GM19025 (cell line): ENCODE results near the gene SAMM50.

Experiments used
- ATAC-seq: cut with Tn5 transposase; IDR thresholded peaks from one replicate; pipeline ENCODE4 v1.9.1; 2021; ENCODE audit warnings: mild to moderate bottlenecking, low read depth, moderate library complexity; ENCODE audit not compliant: unreplicated experiment

Gene SAMM50

DNA sequence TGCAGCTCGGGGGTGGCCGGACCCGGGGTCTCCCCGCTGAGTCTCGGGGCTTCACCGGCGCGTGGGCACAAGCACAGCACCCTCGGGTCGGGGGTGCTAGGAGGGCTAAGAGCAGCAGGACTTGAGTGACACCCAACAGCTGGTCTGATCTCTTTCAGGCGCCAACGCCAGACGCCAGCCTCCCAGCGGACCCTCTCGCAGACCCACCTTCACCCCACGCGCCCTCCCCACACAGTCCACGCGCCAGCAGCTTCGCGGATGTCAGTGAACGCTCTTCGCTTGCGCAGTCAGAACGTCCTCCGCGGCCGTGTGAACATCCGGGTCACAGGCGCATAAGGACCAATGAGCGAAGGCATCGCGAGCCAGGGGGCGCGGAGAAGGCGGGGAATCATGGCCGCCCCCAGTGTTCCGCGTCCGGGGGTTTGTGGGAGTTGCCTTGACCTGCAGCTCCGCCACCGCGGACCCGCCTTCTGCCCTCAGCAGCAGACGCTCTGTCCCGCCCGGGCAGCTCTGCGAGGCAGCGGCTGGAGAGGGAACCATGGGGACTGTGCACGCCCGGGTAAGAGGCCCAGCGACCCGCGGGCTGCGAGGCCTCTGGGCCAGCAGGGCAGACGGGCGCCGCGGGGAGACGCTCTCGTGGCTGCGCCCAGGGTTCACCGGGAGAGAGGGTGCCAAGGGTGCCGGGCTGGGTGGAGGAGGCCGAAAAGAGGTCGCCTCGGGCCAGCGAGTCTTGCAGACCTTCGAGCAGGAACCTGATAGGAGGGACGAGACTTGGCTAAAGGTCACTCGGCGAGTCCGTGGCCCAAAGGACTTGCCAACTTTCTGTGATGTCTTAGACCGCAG is at the start of gene SAMM50:
Gene SAMM50 (plus strand): TSS at position 403 of the 843 bp plus-strand sequence. CDS start 136 bp downstream, at position 539.
- peak; percentile 81 for ATAC-seq

DNA sequence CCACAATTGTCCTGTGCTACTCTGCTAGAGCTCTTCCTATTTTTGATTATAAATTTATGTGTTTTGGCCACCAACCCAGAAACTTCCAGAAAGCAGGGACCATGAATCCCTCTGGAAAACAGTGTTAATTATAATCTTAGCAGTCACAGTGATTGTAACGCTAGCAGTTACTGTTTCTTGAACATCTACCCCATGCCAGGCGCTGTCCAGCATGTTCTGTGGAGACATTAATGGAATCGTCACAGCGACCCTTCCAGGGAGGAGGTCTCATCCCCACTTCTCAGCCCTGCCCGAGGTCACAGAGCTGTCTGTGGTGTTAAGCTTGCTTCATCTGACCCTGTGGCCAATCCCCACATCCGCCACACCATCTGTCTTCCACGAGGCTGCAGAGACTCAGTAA is 49.6 kb upstream of the SAMM50 start:
- no peak for ATAC-seq

DNA sequence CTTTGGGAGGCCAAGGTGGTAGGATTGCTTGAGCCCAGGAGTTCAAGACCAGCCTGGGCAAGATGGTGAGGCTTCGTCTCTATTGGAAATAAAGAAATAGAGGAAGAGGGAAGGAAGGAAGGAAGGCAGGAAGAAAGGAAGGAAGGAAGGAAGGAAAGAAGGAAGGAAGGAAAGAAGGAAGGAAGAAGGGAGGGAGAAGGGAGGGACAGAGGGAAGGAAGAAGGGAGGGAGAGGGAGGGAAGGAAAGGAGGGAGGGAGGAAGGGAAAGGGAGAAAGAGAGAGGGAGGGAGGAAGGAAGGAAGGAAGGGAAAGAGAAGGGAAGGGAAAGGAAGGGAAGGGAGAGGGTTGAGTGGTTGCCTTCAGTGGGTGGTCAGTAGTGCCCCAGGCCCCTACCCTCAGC is 45.5 kb upstream of the SAMM50 start:
- ATAC-seq, result no peak

DNA sequence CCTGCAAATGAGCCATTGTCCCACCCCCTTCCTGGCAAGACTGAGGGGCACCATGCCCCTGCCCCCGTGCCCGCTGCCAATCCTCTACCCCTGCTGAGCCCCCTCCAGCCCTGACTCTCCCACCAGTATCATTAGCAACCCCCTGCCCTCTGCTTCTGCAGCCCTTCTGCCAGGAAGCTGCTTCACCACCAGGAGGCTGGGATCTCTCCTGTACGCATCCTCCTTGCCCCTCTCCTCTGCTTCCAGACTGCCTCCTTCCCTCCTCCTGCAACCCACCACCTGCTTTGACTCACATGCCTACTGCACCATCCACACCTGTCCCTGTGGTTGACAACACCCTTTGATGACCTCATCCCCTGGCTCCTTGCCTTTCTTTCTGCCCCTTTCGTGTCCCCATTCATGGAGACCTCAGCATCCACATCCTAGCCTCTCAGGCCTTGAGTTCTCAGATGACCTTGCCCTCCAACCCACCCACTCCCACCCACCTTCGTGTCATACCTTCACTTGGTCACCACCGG is 45.0 kb upstream of the SAMM50 start:
- no peak for ATAC-seq

DNA sequence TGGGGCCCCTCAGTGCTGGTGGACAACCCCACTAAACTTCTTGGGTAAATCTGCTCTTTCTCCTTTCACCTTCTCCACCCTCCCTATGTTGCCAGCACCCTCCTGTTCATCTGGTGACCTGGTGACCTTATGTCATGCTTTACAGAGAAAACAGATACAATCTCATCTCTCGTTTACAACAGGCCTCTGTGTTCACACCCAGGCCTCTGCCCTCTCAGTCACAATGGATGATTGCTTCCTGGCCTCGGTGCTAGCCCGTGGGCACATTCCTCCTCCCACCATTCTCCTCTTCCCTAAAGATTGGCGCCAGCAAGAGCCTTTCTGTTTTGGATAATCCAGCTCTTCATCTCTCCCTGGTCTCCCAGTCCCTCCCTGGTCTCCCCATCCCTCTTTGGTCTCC is 43.9 kb upstream of the SAMM50 start:
- ATAC-seq, result no peak

DNA sequence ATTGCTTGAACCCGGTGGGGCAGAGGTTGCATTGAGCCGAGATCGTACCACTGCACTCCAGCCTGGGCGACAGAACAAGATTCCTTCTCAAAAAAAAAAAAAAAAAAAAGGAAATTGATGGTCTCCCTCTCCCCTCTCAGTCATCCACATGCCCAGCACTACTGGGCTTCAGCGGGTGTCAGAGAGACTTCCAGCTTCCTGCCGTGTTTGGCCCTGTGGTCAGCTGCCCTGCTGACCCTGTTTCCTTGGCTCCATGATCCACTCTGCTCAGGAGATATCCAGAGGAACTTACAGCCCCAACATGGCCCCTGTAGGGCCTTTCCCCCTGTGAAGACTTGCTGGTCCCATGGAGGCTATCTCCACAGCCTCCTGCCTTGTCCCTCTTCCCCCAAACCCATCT is 37.7 kb upstream of the SAMM50 start:
- no peak for ATAC-seq

DNA sequence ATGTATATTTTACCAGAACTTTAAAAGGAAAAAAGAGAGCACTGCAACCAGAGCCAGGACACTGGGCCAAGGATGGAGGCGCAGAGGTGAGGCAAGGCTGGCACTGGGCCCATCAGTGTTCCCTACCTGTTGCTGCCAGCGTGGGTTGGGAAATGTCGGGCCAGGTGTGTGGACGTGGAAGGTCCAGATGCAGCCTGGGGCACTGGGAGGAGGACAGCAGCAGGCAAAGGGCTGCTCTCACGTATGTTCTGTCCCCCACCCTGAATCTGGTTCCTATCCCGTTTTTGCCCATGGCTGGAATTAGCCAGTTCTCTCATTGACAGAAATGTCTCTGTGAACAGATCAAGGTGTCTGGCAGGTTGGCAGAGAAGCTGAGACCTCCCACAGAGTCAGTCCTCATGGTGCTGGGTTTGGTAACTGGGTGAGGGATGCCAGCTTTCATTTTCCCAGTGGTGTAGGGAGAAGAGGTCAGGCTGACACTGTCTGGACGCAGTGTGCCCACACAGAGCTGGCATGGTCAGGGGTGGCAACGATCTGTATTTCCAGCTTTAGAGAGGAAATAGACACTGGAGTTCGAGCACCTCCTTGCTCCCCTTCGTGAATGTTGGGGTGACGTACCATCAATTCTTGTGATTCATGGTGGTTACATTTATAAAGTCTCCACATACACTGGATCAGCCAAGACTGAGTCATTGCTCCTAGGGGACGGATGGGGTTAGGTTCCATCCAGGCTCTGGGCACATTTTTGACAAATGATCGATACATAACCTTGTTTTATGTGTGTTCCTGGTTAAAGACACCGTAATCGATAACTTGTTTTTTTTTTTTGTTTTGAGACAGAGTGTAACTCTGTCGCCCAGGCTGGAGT is 35.9 kb upstream of the SAMM50 start:
- no peak for ATAC-seq

DNA sequence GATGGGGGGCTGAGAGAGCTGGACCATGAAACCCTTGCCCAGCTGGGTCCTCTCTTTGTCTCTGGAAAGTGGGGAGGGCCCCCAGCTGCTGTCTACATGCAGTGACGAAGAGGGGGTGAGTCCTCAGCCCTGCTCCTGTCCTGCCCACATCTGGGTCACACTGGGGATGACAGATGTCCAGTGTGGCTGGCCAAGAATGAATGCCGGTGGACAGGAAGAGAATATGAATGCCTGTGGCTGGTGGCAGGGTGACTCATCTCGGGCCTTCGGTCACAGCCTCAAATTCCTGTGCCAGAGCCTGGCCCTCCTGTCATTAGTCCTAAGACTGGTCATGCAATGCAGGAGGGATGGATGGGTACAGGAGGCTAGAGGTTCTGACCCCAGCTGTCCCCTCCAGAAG is 33.9 kb upstream of the SAMM50 start:
- no peak for ATAC-seq

DNA sequence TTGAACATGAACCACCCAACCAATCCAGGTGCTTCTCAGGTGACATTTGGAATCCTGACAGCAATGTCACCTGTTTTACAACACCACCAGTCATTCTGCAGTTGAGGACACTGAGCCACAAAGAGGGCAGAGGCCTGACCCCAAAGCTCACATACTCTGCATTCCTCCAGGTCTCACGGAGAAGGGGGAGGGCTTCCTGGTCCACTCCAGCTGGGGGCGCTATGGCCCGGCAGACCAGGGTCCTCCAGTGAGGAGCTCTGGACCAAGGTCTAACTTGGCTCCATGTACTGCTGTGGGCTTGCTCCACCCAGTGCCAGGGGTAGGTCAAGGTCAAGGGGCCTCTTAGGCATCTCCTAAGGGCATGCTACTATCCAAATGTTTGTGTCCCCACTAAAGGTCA is 33.1 kb upstream of the SAMM50 start:
- ATAC-seq, result no peak

DNA sequence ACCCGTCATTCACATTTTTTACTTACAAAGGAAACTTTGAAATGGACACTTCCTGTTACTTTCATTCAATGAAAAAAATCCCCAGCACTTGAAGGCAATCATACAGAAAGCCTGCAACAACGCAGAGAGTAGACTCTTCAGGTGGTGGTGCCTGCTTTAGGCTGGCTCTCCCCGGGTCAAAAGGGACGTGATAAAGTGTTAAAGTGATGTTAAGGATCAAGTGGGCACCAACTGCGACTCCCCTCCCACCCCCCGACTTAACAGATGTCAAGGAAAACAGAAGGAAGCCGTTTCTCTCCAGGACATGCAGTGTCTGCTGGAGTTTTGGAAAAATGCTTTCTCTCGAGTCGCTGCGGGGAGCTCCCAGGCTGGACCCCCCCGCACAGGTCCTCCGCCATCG is 32.1 kb upstream of the SAMM50 start:
- ATAC-seq, result no peak

DNA sequence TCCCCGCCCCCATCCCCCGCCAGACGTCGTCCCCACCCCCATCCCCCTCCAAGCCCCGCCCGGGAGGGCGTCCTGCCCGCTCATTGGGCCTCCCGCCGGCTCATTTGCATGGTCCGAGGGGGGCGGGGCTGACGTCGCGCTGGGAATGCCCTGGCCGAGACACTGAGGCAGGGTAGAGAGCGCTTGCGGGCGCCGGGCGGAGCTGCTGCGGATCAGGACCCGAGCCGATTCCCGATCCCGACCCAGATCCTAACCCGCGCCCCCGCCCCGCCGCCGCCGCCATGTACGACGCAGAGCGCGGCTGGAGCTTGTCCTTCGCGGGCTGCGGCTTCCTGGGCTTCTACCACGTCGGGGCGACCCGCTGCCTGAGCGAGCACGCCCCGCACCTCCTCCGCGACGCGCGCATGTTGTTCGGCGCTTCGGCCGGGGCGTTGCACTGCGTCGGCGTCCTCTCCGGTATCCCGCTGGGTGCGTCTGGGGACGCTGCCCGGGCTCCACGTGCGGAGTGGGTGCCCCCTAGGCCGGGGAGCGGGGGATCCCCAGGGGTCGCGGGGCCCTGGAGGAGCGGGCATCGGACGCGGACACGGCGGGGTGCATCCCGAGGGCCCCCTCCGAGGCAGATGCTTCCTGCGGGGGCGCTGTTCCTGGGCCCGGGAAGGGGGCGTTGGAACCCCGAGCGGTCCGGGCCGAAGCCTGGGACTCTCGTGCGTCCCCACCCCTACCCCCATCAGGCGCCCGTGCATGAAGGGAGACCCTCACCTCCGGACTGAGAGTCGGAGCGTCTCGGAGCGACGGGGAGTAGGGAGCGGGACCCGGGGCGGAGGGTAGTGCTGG is 31.4 kb upstream of the SAMM50 start, which contains the start of gene PNPLA3:
Gene PNPLA3 (plus strand): TSS at position 175 of the 834 bp plus-strand sequence. CDS start 107 bp downstream, at position 282.
- no peak for ATAC-seq

DNA sequence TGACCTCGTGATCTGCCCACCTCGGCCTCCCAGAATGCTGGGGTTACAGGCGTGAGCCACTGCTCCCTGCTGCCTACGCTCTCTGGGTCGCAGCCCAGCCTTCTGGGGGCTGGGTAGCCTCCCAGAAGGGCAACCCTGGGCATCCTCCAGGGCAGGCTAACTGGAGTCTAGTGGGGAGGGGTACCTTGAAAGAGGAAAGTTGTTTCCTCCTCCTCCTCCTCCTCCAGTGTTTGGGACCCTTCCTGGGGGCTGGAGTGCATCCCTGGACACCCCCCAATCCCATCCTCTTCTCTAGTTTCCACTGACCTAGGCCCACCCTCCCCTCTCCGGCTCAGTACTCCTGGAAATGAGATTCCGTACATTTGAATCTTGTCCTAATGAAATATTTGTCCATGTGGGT is 30.4 kb upstream of the SAMM50 start:
- ATAC-seq, result no peak

DNA sequence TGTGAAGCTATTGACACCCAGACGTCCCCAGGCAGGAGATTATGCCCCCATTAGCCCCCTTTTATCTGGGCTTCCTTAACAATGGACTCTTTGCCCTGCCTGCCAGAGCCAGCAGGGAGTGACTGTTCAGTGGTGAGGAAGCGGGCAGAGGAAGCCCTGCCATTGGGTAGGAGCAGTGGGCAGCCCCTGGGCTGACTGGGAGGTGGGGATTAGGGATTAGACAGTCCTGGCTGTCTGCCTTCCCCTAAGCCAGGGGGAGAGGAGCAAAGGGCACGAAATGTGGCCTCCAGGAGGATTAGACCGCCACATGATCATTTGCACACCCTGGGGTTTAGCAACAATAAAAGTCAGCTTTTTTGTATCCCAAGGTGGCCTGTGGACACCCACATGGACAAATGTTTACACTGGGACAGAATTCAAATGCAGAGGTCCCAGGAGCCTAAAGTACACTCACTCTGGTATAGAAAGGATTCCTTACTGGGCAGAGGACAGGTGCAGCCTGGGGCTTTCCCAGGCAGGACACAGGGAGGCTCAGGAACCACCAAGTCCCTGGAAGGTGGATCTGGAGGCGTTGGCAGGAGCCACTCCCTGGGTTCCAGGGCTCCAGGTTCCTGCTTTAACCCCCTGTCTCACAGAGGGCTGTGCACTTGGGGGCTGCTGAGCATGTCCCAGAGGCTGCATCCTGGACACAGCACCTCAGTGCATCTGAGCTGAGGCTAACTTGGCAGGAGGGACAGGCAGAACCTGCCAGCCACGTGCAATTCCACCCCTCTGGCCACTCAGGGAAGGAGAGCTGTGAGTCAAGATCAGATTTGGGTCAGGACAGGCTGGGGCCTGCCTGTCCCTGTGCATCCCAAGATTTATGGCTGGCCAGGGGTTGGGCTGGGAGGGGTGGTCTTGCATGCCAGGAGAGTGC is 29.6 kb upstream of the SAMM50 start:
- ATAC-seq, result no peak

DNA sequence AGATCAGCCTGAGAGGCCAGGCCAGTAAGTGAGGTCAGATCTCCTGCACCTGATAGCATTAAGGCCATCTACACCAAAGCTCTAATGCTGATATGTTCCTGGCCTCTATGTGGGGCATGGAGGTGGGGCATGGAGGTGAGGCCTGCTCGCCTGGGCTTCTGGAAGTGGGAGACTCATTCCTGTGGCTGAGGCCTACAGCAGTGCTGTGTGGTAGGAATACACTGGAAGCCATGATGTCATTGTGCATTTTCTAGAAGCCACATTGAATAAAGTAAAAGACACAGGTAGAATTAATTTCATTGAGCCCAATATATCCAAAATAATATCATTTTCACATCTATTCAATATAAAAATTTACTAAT is 28.9 kb upstream of the SAMM50 start:
- no peak for ATAC-seq

DNA sequence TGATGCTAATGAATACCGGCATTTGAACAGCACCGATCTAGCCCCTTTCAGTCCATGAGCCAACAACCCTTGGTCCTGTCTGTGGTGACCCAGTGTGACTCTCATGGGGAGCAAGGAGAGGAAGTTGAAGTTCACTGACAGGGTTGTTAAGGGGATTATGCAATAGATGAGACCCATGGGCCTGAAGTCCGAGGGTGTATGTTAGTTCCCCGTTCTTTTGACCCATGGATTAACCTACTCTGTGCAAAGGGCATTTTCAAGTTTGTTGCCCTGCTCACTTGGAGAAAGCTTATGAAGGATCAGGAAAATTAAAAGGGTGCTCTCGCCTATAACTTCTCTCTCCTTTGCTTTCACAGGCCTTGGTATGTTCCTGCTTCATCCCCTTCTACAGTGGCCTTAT is 26.8 kb upstream of the SAMM50 start:
- ATAC-seq, result no peak

DNA sequence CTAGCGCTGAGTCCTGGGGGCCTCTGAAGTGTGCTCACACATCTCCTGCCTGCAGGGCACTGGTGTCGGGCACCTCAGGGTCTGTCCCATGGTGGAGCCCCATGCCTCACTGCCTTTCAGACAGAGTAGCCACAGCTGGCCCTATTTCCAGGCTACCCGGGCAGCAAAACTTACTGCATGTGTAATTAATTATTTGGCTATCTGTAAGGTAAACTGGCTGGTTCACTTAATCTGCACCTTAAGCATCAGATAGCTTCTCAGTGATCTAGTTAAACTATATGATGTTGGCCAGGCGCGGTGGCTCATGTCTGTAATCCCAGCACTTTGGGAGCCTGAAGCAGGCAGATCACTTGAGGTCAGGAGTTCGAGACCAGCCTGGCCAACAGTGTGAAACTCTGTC is 26.3 kb upstream of the SAMM50 start:
- ATAC-seq, result no peak

DNA sequence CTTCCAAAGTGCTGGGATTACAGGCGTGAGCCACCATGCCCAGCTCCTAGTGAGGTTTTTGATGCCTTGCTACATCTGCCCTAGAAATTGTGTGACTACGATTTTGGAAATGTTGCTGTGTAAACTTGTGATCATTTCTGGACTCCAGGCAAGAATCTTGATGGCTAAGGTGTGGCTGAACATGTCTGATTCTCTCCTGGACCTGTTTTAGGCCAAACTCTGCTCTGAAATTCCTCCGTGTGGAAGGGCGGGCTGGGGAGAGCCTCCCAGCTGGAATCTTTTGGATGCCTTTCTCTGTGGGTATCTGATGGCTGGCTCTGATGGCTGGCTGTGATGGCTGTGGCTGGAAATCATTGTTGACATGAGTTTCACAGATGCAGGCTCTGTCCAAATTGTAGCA is 23.5 kb upstream of the SAMM50 start:
- ATAC-seq, result no peak

DNA sequence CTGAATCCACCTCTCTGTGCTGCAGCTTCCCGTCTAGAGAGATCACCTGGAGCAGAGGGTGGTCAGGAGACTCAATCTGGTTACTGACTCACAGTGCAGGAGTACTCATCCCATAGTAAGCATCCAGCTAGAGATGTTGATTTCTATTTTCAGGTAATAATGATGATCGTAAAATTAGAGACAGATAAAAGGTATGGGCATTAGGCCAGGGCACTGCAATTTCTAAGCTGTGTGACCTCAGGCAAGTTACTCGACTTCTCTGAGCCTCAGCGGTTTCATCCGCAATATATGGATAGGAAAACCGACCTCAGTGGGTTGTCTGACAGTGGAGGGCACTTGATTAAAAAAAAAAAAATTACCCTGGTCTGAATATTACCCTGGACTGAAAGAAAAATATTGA is 13.8 kb upstream of the SAMM50 start:
- no peak for ATAC-seq

DNA sequence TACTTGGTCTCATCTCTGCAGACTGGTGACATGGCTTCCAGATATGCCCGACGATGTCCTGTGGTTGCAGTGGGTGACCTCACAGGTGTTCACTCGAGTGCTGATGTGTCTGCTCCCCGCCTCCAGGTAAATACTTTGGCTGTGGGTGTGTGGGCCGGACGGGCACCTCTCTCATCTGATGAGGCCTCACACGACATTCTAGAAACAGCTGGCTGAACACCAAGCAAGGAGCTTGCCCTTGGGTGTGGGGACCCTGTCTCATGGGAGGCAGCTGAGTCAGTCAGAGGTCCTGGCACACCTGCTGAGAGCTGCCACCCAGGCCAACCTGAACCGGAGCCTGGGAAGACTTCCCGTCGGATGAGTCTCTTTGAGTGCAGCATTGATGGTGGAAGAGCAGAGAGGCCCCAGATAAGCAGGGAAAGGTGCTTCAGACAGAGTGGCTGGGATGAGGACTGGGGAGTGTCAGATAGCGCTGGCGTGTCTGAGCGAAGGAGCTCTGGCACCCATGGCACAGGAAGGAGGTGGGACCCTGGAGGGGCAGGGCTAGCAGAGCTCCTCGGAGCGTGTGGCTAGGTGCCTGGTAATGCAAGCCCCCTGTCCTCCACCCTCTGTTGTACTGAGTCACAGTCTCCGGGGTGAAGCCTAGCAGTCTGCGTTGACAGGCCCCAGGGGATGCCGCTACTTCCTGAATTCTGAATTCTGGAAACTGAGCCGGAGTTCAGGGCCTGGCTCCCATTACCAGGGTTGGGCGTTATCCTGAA is 10.4 kb upstream of the SAMM50 start:
- no peak for ATAC-seq
